NCI-H1436 treated with DMSO at 0.1 percent for 48 hours (cell line): ENCODE results near the gene EYS.
"Not testable (repeated sequence)": the region's sequence is repeated elsewhere in the genome, so short reads cannot be mapped to it uniquely, and the experiment has no call there.

Source experiments
- DNase-seq: peaks from one replicate; lab custom pipeline; 2025; lab: John Stamatoyannopoulos, UW

Gene EYS

DNA sequence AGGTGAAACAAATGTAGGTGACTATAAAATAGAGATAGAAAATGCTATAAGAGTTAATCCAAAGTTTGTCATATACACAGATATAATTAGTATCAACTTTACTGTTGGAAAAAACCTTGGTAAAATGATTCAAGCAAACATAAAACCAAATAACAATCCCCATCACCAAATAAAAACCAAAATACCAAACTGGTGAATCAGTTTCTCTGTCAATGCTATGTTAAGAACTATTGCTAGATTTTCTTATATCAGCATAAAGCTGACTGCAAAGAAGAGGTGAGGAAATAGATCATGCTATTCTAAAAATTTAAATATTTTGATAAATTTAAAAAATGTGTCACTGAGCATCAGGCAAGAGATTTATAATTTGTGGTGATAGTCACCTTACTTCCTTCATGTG, 1413.0 kb downstream of the EYS start:
- DNase-seq: no peak

DNA sequence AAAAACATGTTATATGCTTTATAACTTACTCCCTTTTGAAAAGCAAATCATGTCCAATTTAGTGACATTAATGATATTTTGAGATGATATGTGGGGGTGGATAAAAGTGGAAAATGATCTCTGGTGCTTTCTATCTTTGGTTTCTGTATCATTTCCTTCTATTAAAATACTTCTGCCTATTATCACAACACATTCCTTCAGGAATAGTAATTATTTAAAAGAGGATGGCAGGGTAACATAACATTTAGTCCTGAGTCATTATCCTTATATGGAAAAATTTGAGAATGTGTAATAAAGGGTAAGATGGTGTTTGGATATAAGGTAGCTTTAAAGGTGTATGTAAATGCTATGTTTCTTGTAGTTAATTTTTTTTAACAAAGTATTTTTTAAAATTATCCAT, 1413.7 kb downstream of the EYS start:
- DNase-seq: no peak

DNA sequence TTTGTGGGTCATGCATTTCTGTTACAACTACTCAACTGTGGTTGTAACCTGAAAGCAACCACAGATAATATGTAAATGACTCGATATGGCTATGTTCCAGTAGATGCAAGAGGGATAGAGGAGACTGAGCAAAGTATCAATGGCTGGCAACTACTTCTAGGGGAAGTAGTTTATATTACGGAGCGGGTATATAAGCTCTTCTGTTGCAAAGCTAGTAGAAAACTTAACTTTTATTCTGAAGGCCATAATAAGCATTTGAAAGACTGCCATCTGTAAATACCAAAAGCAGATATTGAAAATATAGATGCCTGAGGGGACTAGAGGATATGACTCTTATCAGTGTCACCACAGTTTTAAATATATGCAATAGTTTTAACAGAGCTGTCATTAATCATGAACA, 1416.2 kb downstream of the EYS start:
- no peak for DNase-seq

DNA sequence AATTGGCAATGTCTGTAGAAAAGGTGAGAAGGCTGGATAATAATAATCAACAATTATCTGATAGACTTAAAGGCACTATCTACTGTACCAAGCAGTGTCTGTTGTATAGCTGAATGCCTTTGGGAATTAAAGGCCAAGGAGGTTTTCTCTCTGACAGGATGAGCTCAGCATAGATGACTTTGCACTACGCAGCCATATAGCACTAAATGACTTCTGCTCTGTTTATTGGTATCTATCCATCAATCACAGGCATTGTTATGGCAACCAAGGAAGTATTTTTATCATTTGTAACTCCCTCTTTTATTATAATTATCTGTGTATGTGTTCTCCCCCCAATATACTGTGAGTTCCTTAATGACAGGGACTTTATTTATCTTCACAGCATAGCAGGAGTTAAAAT, 1417.1 kb downstream of the EYS start:
- DNase-seq: no peak

DNA sequence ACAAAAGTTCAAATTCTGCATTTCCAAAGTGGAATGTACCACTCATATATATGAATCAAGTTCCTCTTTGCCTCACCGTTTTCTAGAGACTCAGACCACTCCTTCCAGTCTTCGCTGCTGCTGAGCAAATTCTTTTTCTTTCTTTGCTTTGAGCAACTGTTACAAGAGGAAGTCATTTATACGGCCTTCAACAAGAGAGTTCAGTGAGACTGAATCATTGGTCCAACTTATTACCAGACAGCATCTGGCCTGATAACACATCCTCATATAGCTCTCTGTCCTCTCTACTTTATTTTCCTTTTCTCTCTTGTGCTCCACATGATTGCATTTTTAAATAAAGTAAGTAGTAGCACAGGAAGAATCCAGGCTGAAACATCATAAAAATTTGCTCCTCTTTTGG, 1418.7 kb downstream of the EYS start:
- no peak for DNase-seq

DNA sequence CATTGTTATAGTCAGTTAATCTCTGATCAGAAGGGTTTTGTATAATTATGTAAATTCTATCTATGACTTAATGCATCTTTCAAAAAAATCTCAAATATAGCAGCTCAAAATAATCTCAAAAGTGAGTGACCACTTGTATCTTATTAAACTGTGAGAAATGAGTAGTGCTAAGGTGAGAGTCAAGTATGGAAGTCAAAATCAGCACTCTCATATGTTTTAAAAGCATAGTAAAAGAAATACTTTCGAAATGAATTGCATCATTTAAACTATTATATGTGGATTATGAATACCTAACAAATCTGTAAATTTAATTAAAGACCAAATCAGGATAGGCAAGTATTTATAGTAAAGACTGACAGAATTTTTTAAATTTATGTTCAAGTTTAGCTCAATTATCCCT, 1425.9 kb downstream of the EYS start:
- DNase-seq: no peak

DNA sequence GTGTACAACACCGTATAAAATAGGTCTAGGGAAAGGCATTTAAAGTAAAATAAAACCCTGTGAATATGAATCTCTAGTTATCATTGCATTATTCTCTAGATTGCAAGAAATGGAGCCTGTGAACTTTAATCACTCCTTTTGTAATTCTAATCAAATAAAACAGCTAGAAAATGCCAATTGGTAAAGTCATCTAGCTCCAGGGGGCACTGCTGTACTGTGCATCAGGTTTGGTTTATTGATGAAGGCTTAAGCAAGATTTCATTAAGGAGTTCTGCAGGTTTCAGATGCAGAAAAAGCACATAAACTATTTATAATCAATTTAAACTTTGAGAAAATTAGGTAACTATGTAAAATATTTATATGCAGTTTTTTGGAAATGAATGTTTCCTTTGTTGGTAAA, 1426.5 kb downstream of the EYS start:
- DNase-seq: no peak

DNA sequence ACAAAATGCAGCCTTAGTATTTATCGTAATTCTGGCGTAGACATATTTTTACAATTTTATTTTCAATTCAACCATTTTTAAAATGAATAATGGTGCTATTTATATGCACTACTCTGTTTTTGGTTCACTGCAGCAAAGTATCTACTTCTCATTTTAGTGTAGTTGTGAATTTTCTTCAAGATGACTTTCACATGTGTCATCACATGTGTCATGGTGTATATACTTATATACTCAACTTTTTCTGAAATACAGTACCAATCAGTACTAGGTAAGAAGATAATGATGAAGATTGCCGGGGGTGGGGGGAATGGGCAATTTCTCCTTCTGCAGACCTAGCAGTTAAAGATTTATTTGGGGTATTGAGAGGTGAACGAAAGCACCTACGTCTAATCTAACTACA, 1436.9 kb downstream of the EYS start:
- DNase-seq: no peak

DNA sequence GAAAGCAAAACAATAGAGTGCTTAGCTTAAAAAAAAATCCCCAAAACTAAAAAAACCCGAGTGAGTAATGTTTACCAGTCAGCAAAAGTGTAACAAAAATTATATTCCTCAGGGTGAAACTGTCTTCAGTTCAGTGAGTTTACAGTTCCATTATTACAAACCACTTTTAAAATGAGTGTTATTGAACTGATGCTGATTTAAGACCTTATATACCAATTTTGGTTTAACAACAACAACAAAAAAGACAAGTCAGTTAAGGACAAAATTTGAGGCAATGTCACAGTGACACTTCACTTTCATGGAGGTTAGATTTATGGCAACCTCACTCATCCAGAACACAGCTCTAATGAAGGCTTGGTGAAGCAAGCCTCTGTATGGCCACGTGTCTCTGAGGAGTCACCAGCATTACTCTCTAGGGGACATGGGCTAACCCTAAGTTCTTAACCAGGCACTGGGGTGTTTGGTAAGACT, 1440.6 kb downstream of the EYS start:
- no peak for DNase-seq

DNA sequence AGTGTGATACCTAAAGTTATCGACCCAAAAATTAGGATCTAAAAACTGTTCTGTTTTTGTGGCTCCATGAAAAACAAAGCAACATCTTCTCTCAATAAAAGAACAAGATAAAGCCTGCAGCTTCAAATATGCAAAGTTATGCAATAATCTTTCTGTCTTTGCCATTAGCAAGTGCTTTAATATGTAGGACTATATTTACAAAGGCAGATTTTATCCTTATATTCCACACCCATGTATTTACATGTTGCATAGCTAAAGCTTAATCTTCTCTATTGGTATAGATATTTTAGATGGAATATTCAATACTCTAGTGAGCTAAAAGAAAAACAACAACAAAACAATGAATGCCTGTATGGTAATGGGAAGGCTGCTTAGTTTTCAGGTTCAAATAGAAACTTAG, 1443.2 kb downstream of the EYS start:
- no peak for DNase-seq

DNA sequence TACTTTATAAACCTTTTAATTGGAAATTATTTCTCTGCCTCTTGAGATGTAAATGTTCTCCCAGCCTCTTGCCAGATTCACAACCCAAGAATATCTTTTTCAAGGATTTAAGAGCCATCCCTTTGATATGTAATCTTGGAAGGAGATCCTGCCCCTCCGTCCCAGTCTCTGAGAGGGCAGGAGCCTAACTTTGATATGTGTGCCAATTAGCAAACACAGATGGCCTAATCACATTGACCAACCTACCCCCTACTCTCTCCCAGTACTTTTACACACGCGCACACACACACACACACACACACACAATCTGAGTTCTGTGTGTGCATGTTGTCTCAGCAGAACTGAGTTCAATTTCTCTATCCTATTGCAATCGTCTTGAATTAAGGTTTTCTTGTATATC, 1447.7 kb downstream of the EYS start:
- no peak for DNase-seq

DNA sequence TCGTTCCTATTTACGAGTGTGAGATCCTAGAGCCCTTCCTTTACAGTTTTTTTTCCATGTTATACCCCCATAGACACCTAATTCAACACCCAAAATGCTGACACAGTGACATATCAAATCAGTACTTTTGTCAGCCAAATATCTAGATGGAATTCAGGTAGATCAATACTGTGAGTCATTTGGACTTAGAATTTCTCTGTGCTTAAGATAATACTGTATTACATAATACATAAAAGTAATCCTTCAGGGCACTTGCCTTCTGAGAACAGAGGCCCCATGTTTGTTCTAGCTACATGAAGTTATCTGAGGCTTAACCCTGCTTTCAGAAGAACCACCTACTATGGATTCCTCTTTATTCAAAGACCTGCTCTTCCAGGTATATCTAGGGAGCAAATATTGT, 1448.3 kb downstream of the EYS start:
- no peak for DNase-seq

DNA sequence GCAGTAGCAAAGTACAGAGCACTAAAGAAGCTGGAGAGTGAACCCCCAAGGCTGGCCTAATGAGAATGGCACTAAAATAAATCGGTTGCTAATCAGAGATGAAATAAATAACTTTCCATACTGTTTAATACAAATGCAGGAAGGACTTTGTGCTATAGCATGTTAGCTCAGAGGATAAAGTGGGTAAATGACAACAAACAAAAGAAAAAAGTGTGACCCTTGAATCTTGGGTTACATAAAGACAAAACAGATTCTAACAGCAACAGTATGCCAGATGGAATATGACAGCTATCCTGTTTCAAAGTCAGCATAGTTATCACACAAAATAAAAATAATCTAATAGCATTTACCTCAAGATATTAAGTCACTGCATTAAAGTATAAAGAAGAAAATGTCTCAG, 1448.7 kb downstream of the EYS start:
- no peak for DNase-seq

DNA sequence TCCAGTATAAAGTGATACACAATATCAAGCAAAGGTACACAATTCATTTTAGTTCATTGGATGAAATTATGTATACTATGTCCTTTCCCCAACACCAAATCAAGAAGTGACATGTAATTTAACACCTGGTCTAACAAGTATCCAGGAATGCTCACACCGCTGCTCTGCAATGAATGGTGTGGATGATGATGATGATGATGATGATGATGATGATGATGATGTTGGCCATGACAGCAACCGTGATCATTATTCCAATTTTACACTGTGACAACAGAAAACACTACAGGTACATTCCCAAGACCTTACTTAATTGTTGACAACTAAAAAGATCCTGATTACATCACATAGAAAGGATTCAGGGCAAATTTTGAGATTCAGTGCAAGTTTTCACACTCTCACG, 1449.4 kb downstream of the EYS start:
- DNase-seq: no peak

DNA sequence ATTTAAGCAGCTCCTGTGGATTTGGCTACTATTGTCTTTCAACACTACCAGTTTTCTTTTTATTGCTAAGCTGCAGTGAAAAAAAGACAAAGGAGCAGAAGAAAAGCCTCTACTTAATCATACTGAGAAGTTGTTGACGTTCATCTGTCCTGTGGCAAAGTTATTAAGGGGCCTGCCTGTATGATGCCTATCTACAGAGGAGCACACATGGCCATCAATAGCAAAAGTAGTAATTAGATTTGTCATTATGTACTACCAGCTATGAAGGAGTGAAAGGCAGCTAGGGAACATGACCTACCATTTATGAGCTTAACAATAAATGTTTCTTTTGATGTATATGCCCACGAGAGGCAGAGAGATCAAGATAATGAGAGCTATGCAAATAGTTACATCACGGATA, 1450.5 kb downstream of the EYS start:
- DNase-seq: no peak

DNA sequence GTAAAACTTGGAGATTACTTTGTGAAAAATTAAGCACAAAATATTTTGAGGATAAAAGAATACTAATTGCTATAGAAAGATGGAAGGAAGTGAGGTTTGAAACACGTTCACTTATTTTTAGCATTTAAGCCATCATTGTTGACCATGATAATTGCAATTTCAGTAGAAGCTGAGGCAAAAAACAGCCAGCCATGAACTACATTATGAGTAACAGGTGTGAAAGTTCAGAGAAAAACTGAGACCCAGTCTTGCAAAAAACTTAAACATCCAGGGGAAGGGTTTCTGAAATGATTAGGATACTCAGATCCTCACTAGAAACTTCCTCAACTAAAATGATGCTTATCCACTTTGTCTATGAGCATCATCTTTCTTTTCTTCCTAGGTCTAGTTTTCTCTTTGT, 1452.0 kb downstream of the EYS start:
- DNase-seq: no peak

DNA sequence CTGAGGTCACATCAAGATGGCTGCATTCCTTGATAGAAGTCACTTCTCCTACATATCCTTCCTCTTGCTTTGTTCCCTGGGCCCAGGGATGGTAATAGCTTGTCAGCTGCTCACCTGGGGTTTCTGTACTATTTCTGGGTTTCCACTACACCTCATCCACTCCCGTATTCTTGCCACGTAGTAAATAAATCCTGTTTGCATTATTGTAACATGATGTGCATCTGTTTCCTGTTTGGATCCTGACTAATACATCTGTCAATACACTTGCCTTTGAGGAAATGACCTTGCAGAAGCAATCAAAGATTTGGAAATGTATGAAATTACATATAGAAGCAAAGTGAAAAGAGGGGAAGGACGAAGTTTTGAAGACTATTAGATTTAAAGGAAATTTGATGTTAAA, 1452.5 kb downstream of the EYS start:
- no peak for DNase-seq

DNA sequence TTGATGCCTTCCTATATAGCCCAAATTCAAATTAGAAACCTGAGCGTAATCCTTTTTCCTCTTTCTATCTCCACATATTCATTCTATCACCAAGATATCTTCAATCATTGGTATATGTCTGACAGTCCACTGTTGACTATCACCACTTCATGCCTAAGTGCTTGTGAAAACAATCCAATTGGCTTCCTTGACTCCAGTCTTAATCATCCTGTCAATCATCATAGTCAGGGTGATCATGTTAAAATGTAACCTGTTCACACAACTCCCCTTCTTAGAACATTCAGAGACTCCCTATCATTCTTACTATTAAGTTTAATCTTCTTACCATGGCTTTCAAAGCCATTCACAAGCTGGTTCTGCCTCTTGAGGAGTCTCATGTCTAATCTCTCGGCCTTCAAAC, 1454.8 kb downstream of the EYS start:
- DNase-seq: no peak

DNA sequence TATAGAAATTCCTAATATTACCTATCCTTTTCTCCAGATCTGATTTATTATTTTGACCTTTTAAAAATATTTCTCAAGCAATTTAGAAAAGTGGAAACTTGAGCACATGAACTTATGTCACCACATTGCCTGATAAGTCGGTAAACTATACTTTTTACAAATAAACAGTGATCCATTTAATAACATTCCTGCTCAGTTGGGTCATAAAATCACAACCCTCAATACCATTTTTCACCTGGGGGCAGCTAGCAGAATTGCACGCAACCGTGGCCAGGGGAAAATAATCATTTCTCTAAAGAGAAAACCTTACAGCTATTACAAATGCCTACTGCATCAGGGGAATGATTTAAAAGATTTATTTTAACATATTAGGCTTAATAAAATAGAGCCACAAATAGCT, 1456.9 kb downstream of the EYS start:
- DNase-seq: no peak

DNA sequence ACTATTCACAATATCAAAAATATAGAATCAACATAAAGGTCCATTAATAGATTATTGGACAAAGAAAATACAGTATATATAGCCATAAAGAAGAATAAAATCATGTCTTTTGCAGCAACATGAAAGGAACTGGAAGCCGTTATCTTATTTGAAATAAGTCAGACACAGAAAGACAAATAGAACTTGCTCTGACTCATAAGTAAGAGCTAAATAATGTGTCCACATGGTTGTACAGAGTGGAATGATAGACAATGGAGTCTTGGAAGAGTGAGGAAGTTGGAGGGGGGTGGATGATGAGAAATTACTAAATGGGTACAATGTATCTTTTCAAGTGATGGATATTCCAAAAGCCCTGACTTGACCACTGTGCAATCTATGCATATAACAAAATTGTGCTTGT, 1457.9 kb downstream of the EYS start:
- no peak for DNase-seq

DNA sequence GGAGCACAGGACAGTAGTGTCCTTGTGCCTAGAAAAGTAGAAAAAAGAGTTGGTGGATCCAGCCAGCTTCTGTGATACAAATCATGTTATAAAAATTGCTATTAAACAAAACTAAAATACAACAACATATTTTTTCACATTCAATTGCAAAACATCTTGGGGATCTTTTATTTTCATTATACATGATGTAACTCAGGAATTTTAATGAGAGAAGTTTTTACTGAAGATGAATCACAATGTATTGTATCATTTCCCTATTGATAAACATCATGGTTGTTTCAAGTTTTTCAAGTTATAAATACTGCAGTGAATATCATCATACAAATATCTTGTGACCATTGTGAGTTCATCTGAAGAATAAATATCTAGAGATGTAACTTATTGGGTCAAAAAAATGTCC, 1463.4 kb downstream of the EYS start:
- no peak for DNase-seq

DNA sequence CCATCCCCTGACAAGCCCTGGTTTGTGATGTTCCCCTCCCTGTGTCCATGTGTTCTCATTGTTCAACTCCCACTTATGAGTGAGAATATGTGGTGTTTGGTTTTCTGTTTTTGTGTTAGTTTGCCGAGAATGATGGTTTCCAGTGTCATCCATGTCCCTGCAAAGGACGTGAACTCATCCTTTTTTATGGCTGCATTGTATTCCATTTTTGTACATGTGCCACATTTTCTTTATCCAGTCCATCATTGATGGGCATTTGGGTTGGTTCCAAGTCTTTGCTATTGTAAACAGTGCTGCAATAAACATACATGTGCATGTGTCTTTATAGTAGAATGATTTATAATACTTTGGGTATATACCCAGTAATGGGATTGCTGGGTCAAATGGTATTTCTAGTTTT, 1468.1 kb downstream of the EYS start:
- not testable (repeated sequence) for DNase-seq

DNA sequence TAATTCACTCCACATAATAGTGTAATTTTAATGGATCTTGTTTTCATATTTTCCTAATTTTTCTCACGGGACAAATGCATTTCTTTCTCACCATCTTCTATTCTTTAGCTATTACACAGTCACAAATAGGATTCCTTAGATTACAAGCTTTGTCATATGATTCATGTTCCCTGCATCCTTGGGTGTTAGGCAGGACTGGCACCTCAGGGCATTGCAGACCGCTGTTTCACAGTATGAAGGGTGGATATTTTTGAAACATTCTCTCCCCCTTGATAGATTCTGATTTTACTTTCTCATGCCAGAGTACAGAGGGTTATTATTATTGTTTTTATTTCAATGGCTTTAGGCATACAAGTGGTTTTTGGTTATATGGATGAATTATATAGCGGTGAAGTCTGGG, 1469.0 kb downstream of the EYS start:
- DNase-seq: no peak

DNA sequence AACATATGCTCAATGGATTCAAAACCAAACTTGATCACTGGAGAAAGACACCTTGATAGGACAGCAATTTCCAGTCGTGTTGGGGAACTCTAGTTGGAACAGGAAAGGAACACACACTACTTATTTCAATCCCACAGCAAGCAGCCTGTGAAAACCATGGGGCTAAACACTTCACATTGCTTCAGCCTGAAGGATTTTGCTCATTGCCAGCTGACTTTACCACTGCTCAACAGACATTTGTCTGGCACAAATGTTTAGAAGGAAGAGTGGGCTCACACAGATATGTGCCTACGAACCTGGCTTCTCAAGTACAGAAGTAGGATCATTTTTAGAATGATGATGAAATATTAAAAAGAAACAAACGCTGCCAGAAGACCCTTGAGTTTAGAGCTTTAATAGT, 1473.3 kb downstream of the EYS start:
- DNase-seq: no peak

DNA sequence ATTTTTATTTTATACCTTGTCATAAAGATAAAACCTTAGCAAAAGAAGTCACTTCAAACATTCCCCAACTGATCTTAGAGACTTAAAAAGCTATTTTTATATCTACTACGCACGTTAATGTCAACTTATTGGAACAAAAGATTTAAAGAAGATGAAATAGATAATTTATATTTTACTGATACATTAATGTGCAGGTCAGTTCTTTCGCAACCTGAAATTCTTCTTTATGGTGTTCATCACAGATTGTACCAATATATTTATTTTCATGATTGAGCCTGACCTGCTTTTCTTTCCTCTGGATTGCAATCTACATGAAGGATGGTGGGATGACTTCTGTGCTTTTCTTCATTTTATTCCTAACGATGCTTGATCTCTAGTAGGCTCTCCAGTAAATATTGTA, 1475.1 kb downstream of the EYS start:
- no peak for DNase-seq
